ENCODE results near the gene OR52K1. TPM values are rescaled to one million over a fixed set of nuclear protein-coding genes. Genes with fewer than 3 reads are reported as not detected.
"Not testable (repeated sequence)": the region's sequence is repeated elsewhere in the genome, so short reads cannot be mapped to it uniquely, and the experiment has no call there.

OR52K1 gene
- not detected in 2 replicates for total RNA-seq

DNA sequence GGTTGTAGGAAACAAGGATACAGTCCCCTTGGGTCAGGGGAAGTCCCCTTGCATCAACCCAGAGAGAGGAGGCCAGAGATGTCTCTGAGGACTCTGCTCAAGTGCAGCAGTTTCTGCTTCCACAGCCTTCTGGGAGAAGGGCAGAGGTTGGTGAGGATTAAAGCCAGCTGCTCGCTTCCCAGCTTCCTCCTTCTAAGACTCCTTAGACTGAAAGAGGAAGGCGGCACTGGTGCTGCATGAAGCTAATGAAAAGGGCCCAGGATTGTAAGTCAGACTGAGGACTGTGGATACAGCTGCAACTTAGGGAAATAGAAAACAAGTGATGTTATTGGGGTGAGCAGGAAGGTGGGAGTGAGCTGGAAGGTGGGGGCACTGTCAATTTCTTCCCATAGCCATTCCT is at the start of gene OR52K1:
Gene OR52K1 (plus strand): TSS at position 202 of the 400 bp plus-strand sequence. CDS start 6,255 bp downstream, outside the sequence.
- no peak for DNase-seq (ENCODE audit: low read depth)

DNA sequence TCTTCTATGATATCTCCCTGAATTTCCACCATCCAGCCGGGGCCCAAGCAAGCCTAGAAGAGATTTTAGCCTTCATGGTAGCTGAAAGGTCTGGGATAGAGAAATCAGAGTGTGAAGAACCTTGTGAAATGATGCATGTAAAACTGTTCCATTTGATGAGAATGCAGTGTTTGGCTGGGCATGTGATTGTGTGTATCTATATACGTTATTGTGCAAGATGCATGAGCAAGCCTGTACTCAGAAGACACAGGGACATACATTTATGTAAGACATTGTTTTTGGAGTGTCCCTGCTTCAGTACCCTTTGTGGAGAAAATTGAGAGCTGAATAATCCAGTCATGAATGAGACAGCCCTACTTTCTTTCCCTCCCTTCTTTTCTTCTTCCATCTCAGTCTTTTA is 48.6 kb upstream of the OR52K1 start:
- no peak for DNase-seq (ENCODE audit: low read depth)

DNA sequence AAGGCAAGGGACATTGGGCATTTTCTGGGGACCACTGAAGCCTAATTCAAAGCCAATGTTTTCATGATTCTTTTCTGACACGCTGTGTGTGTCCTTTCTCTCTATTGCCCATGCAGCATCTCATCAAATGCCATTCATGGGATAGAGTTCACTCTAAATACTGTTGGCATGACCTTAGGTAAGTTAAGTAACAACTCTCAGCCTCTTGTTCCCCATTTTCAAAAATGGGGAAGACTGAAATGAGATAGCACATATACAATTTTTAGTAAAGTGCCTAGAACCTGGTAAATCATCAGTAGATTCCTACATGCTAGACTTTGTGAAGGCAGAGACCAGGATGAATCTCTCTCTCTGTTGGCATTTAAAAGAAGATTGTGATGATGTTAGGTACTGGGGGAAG is 46.0 kb upstream of the OR52K1 start:
- DNase-seq (ENCODE audit: low read depth): no peak

- DNase-seq (ENCODE audit: low read depth): no peak
These were observed 40.9 kb upstream of the OR52K1 start for GRCh38 chr11:4441515-4441914.

DNA sequence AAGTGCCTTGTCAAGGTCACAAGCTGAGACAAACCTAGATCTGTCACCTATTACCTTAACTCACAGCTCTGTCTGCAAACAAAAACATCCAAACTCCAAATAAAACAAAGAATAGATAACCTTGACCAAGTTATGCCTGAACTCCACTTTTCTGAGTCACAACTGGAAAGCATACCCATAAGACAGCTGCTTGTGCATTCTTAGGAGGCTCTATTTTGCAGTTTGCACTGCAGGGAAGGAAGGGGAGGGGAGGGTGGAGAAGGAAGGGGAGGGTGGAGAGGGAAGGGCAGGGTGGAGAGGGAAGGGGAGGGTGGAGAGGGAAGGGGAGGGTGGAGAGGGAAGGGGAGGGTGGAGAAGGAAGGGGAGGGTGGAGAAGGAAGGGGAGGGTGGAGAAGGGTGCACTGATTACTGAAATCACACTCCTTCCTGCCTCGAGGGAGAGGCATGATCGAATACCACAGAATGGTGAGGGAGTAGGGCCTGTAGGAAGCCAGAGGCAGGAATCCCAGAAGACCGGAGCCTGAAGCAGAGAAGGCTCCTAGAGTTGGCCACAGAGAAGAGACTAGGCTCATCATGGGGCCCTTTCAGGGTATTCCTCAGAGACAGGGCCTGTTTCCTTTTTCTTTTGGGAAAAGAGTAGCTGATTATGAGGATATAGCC is 39.1 kb upstream of the OR52K1 start:
- no peak for DNase-seq (ENCODE audit: low read depth)

GRCh38 chr11:4448995-4449394 is 33.5 kb upstream of the OR52K1 start, which contains the start of gene OR52K2:
TSS of gene OR52K2 (plus strand) at chr11:4449295. CDS start at chr11:4449340, 45 bp downstream.
- DNase-seq (ENCODE audit: low read depth): no peak

- no peak for DNase-seq (ENCODE audit: low read depth)
These were observed 29.3 kb upstream of the OR52K1 start for GRCh38 chr11:4453118-4453517.

- DNase-seq (ENCODE audit: low read depth): no peak
These were observed 28.4 kb upstream of the OR52K1 start for GRCh38 chr11:4454021-4454420.

GRCh38 chr11:4455419-4455818 is 27.0 kb upstream of the OR52K1 start:
- DNase-seq (ENCODE audit: low read depth): no peak

GRCh38 chr11:4459500-4459899 is 22.9 kb upstream of the OR52K1 start:
- peak; percentile 8 for DNase-seq (ENCODE audit: low read depth)

DNA sequence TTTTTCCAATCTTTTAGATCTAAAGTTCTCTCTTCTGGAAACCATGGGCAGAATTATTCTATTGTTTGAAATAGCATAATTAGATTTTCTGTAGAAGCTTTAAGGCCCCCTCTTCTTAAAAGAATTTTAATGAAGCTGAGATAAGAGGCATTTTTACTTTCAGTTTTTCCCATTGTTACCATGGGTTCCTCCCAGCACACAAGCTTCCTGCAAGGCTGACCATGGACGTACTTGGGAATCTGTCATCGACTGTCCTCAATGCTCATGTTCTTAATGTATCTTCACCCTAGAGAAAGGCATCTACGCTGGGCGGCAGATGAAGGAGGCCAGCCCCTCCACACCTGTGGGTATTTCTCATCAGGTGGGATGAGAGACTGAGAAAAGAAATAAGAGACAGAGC is 22.3 kb upstream of the OR52K1 start:
- DNase-seq (ENCODE audit: low read depth): no peak

DNA sequence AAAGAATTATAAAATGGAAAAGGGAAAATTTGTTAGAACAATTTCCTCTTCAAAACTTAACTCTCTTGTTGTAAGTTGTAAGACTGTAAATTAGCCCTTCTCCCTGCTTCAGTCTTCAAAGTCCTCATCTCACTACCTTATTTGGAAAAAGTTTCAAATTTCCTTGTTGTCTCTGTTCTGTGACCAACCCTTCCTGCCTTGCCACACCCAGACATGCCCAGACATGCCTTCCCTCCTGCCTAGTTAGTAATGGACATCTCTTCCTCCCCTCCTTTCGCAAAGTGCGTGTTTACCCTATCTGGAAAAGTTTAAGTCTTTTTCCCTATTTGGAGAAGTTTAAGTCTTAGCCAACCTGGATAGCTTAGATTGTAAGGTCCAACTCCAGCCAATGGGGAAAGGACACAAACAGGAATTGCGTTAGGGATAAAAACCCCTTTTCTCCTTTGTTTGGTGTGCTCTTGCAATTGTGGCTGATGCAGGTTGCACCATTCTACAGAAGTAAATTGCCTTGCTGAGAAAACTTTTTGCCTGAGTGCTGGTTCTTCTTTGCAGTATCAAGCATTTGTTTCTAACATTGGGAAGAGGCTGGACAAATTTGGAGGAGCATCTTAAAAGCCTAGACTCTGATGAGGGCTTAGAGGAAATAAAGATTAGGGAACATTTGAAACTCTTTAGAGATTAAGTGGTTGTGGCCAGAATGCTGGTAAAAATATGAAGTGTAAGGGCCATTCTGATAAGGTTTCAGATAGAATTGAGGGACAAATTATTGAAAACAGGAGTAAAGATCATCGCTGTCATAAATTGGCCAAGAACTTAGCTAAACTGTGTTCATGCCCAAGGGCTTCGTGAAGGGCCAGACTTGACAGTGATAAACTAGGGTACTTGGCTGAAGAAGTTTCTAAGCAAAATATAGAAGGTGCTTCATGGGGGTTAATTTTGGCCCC is 18.0 kb upstream of the OR52K1 start:
- DNase-seq (ENCODE audit: low read depth): peak; percentile 6

DNA sequence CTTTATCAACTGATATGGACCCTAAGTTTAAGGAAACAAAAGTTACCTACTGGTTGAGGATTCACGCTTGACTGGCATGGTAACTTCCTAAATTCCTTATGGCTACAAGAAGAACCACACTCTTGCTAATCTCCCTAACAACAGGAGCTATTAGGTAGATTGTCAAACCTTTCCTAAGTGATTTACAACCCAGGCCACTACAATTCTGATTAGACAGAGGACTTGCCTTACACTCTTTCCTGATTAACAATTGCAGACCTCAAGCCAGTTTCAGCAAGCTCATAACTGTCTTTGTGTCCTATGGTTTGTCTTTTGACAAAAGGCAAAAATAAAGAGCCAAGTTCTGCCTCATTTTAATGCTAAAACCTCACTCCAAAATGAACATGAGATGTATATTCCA is 17.0 kb upstream of the OR52K1 start:
- no peak for DNase-seq (ENCODE audit: low read depth)

- no peak for DNase-seq (ENCODE audit: low read depth)
These were observed 16.1 kb upstream of the OR52K1 start for GRCh38 chr11:4466131-4466870.

- no peak for DNase-seq (ENCODE audit: low read depth)
These were observed 15.5 kb upstream of the OR52K1 start for GRCh38 chr11:4466871-4467442.

DNA sequence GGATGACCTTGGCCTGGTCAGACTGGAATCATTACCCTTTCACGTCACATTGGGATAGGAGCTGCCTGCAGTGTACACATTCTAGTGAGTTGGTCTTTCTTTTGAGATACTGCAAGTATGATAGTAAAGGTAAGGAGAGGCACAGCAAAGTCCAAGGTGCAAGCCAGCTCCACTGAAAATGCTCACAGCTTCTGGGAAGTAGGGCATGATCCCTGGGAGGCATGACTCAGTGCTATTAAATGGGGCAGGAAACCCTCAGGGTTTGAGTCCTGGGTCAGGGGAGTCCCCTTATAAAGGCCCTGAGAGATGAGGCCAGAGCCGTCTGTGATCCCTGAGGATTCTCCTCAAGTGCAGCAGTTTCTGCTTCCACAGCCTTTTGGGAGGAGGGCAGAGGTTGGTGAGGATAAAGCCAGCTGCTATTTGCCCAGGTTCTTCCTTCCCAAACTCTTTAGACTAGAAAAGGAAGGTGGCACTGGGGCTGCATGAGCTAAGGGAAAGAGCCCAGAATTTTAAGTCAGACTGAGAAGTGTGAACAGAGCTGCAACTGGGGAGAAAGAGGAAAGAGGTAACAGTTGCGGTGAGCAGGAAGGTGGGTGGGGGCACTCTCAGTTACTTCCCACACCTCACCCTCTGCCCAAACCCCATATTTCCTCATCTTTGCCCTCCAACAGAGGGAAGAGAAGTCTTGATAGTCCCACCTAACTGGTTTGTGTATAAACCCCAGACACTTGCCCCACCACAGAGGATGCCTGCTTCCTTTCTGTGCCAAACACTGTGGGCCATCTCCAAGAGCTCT is 14.4 kb upstream of the OR52K1 start:
- DNase-seq (ENCODE audit: low read depth): no peak

DNA sequence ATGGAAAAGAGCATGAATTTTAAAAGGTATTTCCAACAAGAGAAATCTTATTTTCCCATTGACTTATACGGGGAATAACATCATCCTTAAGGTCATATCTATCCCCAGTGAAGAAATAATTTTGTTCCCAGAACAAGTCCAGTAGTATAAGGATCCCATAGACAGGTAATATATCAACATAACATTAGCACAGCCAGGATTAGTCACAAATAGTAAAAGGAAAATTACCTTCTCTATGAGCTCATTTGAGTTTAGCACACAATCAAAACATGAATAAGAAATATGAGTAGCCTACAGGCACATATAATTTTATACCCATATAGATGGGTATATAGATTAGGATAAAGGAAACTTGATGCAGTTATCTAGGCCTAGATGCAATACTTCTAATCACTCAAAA is 2.8 kb upstream of the OR52K1 start:
- no peak for DNase-seq (ENCODE audit: low read depth)

DNA sequence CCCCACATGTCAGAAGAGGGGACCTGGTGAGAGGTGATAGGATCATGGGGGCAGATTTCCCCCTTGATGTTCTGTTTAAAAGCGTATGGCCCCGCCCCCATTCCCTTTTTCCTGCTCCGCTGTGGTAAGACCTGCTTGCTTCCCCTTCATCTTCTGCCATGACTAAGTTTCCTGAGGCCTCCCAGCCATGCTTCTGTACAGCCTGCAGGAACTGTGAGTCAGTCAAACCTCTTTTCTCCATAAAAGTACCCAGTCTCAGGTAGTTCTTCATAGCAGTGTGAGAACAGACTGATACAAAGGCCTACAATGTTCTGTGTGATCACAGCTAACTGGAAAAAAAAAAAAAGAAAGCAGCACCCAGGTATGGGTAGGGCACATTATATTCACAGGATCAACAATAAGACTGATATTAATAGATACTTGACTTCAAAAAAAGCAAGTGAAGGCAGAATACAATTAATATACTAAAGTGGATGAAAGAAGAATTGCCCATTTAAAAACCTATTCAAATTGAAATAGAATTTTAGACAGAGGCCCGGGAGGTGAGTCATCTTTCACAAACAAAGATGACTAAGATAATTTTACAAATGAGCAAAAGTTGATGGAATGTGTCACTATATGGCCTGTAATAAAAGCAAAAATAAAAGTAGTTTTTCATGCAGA is 1.7 kb upstream of the OR52K1 start:
- peak; percentile 4 for DNase-seq (ENCODE audit: low read depth)

- DNase-seq (ENCODE audit: low read depth): no peak
These were observed 1.2 kb upstream of the OR52K1 start for GRCh38 chr11:4481240-4481582.

GRCh38 chr11:4484310-4484709 is 1.9 kb downstream of the OR52K1 start:
- no peak for DNase-seq (ENCODE audit: low read depth)

DNA sequence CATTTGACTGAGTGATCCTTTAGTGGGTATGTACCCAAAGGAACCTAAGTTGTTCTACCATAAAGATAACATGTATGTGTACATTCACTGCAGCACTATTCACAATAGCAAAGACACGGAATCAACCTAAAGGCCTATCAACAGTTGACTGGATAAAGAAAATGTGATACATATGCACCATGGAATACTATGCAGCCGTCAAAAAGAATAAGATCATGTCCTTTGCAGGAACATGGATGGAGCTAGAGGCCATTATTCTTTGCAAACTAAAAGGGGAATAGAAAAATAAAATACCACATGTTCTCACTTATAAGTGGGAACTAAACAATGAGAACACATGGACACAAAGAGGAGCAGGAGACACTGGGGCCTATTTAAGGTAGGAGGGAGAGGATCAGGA is 9.0 kb downstream of the OR52K1 start:
- not testable (repeated sequence) for DNase-seq (ENCODE audit: low read depth)

All from renal cortical epithelial cell (primary cell).